H1 (cell line): Measurements from ENCODE around the gene CMYA5. TPM values are rescaled to one million over a fixed set of nuclear protein-coding genes. Genes with fewer than 3 reads are reported as not detected.
A peak's percentile ranks its signal among the peaks of the same experiment; 100 is the strongest.

ENCODE experiments used
- CTCF ChIA-PET: fragments of 300-600 bp; sonication (Branson Sonifier 250); formaldehyde crosslinking; loops from one replicate; lab custom pipeline; 2021; ENCODE audit not compliant: partially characterized antibody; lab: Charles Lee
- POLR2A ChIA-PET: fragments of 300-600 bp; sonication (Branson Sonifier 250); formaldehyde crosslinking; loops from one replicate; lab custom pipeline; 2021; ENCODE audit warnings: inconsistent platforms; ENCODE audit not compliant: partially characterized antibody; lab: Charles Lee
- DNase-seq, 2 experiments: peaks; one replicate each; pipeline versions ENCODE4 v3.0.0 to v3.0.0-alpha.2; 2010 to 2022; ENCODE audit warnings: low spot score in 2 of 2, low read depth in 1 of 2, mixed read lengths in 1 of 2
- FAIRE-seq: peaks from 2 replicates; lab custom pipeline; 2011; peaks lifted over from hg19 to GRCh38; lab: Jason Lieb, UNC
- H2AFZ ChIP-seq: 2 replicates; pipeline ENCODE4 v1.8.1; 2012; ENCODE audit warnings: low read length, inconsistent platforms
- H2AK5ac ChIP-seq: 2 replicates; pipeline ENCODE4 v1.6.1; 2013; ENCODE audit warnings: low read depth, low read length
- H2BK120ac ChIP-seq: replicated peaks from 2 replicates; pipeline ENCODE3; 2013; ENCODE audit warnings: low read depth, low read length, inconsistent platforms
- H2BK12ac ChIP-seq: 2 replicates; pipeline ENCODE4 v1.6.1; 2013; ENCODE audit warnings: low read depth, low read length
- H2BK15ac ChIP-seq: 2 replicates; pipeline ENCODE4 v1.6.1; 2013; ENCODE audit warnings: low read length
- H2BK20ac ChIP-seq: 2 replicates; pipeline ENCODE4 v1.6.1; 2013; ENCODE audit warnings: low read length
- H2BK5ac ChIP-seq: 2 replicates; pipeline ENCODE4 v1.6.1; 2013; ENCODE audit warnings: low read depth, low read length
- H3K14ac ChIP-seq: 2 replicates; pipeline ENCODE4 v1.6.1; 2013; ENCODE audit warnings: inconsistent platforms; ENCODE audit not compliant: insufficient read length
- H3K18ac ChIP-seq: 2 replicates; pipeline ENCODE4 v1.6.1; 2013; ENCODE audit warnings: low read length; ENCODE audit errors: extremely low read depth
- H3K23ac ChIP-seq: 2 replicates; pipeline ENCODE4 v1.6.1; 2013; ENCODE audit warnings: inconsistent platforms; ENCODE audit not compliant: insufficient read length
- H3K23me2 ChIP-seq: 2 replicates; pipeline ENCODE4 v1.6.1; 2013; ENCODE audit warnings: low read depth, low read length
- H3K27ac ChIP-seq: 2 replicates; pipeline ENCODE4 v1.6.1; 2011; ENCODE audit warnings: low read depth, low read length, inconsistent platforms
- H3K27me3 ChIP-seq, 4 experiments: replicated peaks in 1 of 4; 1 replicate in 1 of 4; 2 replicates in 3 of 4; pipeline versions ENCODE4 v1.6.1 to v1.8.1; 2011 to 2013; ENCODE audit warnings: low read length in 3 of 4, mild to moderate bottlenecking in 3 of 4, inconsistent platforms in 2 of 4, mixed read lengths in 2 of 4, moderate library complexity in 1 of 4; ENCODE audit not compliant: control insufficient read depth in 3 of 4, insufficient read depth in 3 of 4; ENCODE audit errors: extremely low read depth in 1 of 4
- H3K36me3 ChIP-seq, 4 experiments: 2 replicates each; pipeline versions ENCODE4 v1.6.1 to v1.8.1; 2011 to 2013; ENCODE audit warnings: mild to moderate bottlenecking in 4 of 4, low read length in 3 of 4, moderate library complexity in 2 of 4, control low read depth in 1 of 4, inconsistent platforms in 1 of 4; ENCODE audit not compliant: insufficient read depth in 4 of 4, control insufficient read depth in 2 of 4
- H3K4ac ChIP-seq: replicated peaks from 2 replicates; pipeline ENCODE3; 2013; ENCODE audit warnings: low read length, low read depth, mixed read lengths, inconsistent platforms; ENCODE audit not compliant: insufficient read length
- H3K4me1 ChIP-seq, 4 experiments: replicated peaks in 1 of 4; 1 replicate in 1 of 4; 2 replicates in 3 of 4; pipeline versions ENCODE4 v1.6.1 to v1.8.1; 2011 to 2013; ENCODE audit warnings: low read length in 3 of 4, inconsistent platforms in 2 of 4, mixed read lengths in 1 of 4; ENCODE audit not compliant: insufficient read depth in 4 of 4, control insufficient read depth in 3 of 4
- H3K4me2 ChIP-seq, 2 experiments: 2 replicates each; pipeline versions ENCODE4 v1.6.1 to v1.8.1; 2011 to 2013; ENCODE audit warnings: low read depth in 2 of 2, low read length in 2 of 2, control low read depth in 1 of 2, inconsistent platforms in 1 of 2, mild to moderate bottlenecking in 1 of 2; ENCODE audit not compliant: insufficient read depth in 1 of 2
- H3K4me3 ChIP-seq, 4 experiments: fragments of 200-600, 300-600 bp in 1 of 4; sonication (generic), shearing (Covaris generic), sonication (Bioruptor Twin) in 1 of 4; 2 replicates each; pipeline versions ENCODE4 v1.5.1 to v1.8.1; 2011 to 2016; ENCODE audit warnings: low read length in 4 of 4, low read depth in 3 of 4, control low read depth in 2 of 4, inconsistent platforms in 2 of 4, mild to moderate bottlenecking in 2 of 4, mixed read lengths in 1 of 4, moderate library complexity in 1 of 4; ENCODE audit not compliant: insufficient read depth in 2 of 4; ENCODE audit errors: extremely low read depth in 1 of 4
- H3K56ac ChIP-seq: replicated peaks from 2 replicates; pipeline ENCODE3; 2013; ENCODE audit warnings: low read depth, mild to moderate bottlenecking, mixed read lengths, low read length, inconsistent platforms; ENCODE audit not compliant: insufficient read length
- H3K79me1 ChIP-seq: 2 replicates; pipeline ENCODE4 v1.6.1; 2013; ENCODE audit warnings: low read depth, low read length, control low read depth
- H3K79me2 ChIP-seq, 2 experiments: 2 replicates each; pipeline versions ENCODE4 v1.6.1 to v1.8.1; 2012 to 2013; ENCODE audit warnings: low read length in 2 of 2, mild to moderate bottlenecking in 2 of 2, inconsistent platforms in 1 of 2; ENCODE audit not compliant: insufficient read depth in 2 of 2, control insufficient read depth in 1 of 2
- H3K9ac ChIP-seq, 4 experiments: replicated peaks in 1 of 4; 1 replicate in 1 of 4; 2 replicates in 3 of 4; pipeline versions ENCODE4 v1.6.1 to v1.8.1; 2011 to 2013; ENCODE audit warnings: low read depth in 3 of 4, low read length in 3 of 4, control low read depth in 2 of 4, mild to moderate bottlenecking in 2 of 4, moderate library complexity in 2 of 4, inconsistent platforms in 1 of 4; ENCODE audit errors: extremely low read depth in 1 of 4
- H3K9me3 ChIP-seq, 2 experiments: 2 replicates each; pipeline versions ENCODE4 v1.6.1 to v1.8.1; 2012 to 2013; ENCODE audit warnings: mild to moderate bottlenecking in 2 of 2, moderate library complexity in 2 of 2, control low read depth in 1 of 2, inconsistent platforms in 1 of 2, low read depth in 1 of 2, low read length in 1 of 2, mixed read lengths in 1 of 2; ENCODE audit not compliant: insufficient read depth in 2 of 2
- H4K20me1 ChIP-seq, 2 experiments: replicated peaks in 1 of 2; 2 replicates each; pipeline versions ENCODE3 to v1.8.1; 2011 to 2013; ENCODE audit warnings: inconsistent platforms in 2 of 2, low read length in 2 of 2, mild to moderate bottlenecking in 1 of 2; ENCODE audit not compliant: insufficient read depth in 2 of 2, control insufficient read depth in 1 of 2
- H4K5ac ChIP-seq: 2 replicates; pipeline ENCODE4 v1.6.1; 2013; ENCODE audit warnings: low read length, low read depth, mixed read lengths, inconsistent platforms; ENCODE audit not compliant: insufficient read length
- H4K8ac ChIP-seq: 2 replicates; pipeline ENCODE4 v1.8.0; 2013; ENCODE audit warnings: mild to moderate bottlenecking, moderate library complexity, low read length, inconsistent platforms; ENCODE audit not compliant: insufficient read depth; ENCODE audit errors: extremely low read depth
- H4K91ac ChIP-seq: replicated peaks from 2 replicates; pipeline ENCODE3; 2013; ENCODE audit warnings: low read length, mixed read lengths, inconsistent platforms; ENCODE audit not compliant: insufficient read length
- PHF8 ChIP-seq: fragments of 200-600 bp; sonication (generic); conservative IDR thresholded peaks from 2 replicates; pipeline ENCODE4 v1.7.1; 2012; ENCODE audit warnings: low read depth, mild to moderate bottlenecking, inconsistent platforms, low read length, moderate library complexity
- POU5F1 ChIP-seq: IDR thresholded peaks from 2 replicates; pipeline ENCODE4 v1.6.1; 2011; ENCODE audit warnings: low read depth, mild to moderate bottlenecking, low read length, moderate library complexity
- SIN3A ChIP-seq, 2 experiments: IDR thresholded peaks in 1 of 2; conservative IDR thresholded peaks in 1 of 2; 2 replicates each; pipeline ENCODE4 v1.6.1; 2011 to 2012; ENCODE audit warnings: low read length in 2 of 2, improper control_type of control experiment in 1 of 2, low read depth in 1 of 2, mild to moderate bottlenecking in 1 of 2
- WGBS, 2 experiments: shearing (Covaris generic) in 1 of 2; methylation state at CpG; one replicate each; pipeline versions ENCODE4 v1.1.6 to v1.1.7; 2013 to 2015; ENCODE audit warnings: low lambda C conversion rate in 2 of 2, mixed read lengths in 2 of 2, inconsistent platforms in 1 of 2, low coverage in 1 of 2, missing lambda C conversion rate in 1 of 2; ENCODE audit not compliant: insufficient replicate concordance in 2 of 2, insufficient coverage in 1 of 2, insufficient read length in 1 of 2; ENCODE audit errors: extremely low coverage in 1 of 2, missing lambda C conversion rate in 1 of 2; 5-methylcytosine and 5-hydroxymethylcytosine counted together
- polyA plus RNA-seq, 7 experiments: library from polyadenylated mRNA; depleted of rRNA in 3 of 7; stranded (reverse) in 5 of 7; unstranded in 2 of 7; fragments of >200 nt in 5 of 7; fragments of 200-250 nt in 2 of 7; gene quantifications; 1 replicate in 5 of 7; 2 replicates in 1 of 7; 4 replicates in 1 of 7; pipeline versions ENCODE4 v1.2.1 to v1.2.3, GENCODE V29; 2011 to 2013; ENCODE audit warnings: missing spikeins in 2 of 7, mixed read lengths in 2 of 7
- total RNA-seq: library from RNA; stranded (reverse); fragmentation: NEBNext Ultra II Directional; extraction: Animal tissue kit (Norgen Biotek cat#: 25700); gene quantifications from 2 replicates; pipeline ENCODE4 v1.2.1, GENCODE V29; 2021

The CMYA5 gene
- total and polyA plus RNA-seq, 2 of the 8 experiments (the other 6 are each of a cell fraction or from before 2014, with no cell fraction given) = 0.88 to 0.95 TPM

GRCh38 chr5:79743846-79744605 is 54.4 kb downstream of the CMYA5 start:
- H3K4me3 ChIP-seq = no peak overlapping the region
- no peak overlapping the region for H4K5ac ChIP-seq
- H3K23me2 ChIP-seq = no peaks in the 10 kb centered on the region
- no peak overlapping the region for H2AK5ac ChIP-seq
- no peak overlapping the region for H2AFZ ChIP-seq
- H3K4me1 ChIP-seq = peaks cover 0 to 17% (median 5%) of the 10 kb centered on the region in 4 experiments; a peak in 3 of 7 replicates
- no peaks in the 10 kb centered on the region for H3K9me3 ChIP-seq
- no peak overlapping the region; the same call in 1 of the 2 replicates for H4K8ac ChIP-seq
- H4K91ac ChIP-seq = no peak overlapping the region
- H3K56ac ChIP-seq = no peak overlapping the region
- no peak overlapping the region for H2BK15ac ChIP-seq
- H3K4ac ChIP-seq = no peak overlapping the region
- DNase-seq (no peak), FAIRE-seq (peak; percentile 36)
- H3K23ac ChIP-seq = no peak overlapping the region
- no peak overlapping the region for H2BK120ac ChIP-seq
- no peak overlapping the region for H3K27ac ChIP-seq
- H3K79me2 ChIP-seq = no peaks in the 10 kb centered on the region
- H3K79me1 ChIP-seq = no peaks in the 10 kb centered on the region
- H4K20me1 ChIP-seq = no peaks in the 10 kb centered on the region
- no peaks in the 10 kb centered on the region for H3K36me3 ChIP-seq
- H2BK5ac ChIP-seq = no peak overlapping the region
- H3K9ac ChIP-seq = no peak overlapping the region
- ChIA-PET POLR2A (no interaction called here), CTCF (interaction anchor here (0.9 to 2.0 kb wide), 2 partner anchors 16 to 30 kb away, joined by 3 to 6 read pairs; no protein-coding TSS in a partner anchor)
- 0 out of 2 replicates have a peak overlapping the region, but pooled peaks have one; percentile 10 for H2BK12ac ChIP-seq
- 0 out of 4 replicates have a peak overlapping the region, but pooled peaks of 1 of the 2 experiments have one; percentile 17 for H3K4me2 ChIP-seq
- H3K27me3 ChIP-seq = no peaks in the 10 kb centered on the region
- TF ChIP-seq SIN3A (conservative IDR thresholded peaks at IDR 0.05 in 1 of 2, IDR thresholded peaks at IDR 0.05 in 1 of 2; ENCODE audit: low read depth in 1 of 2, low read length in 2 of 2) (no peak), POU5F1 (peak; percentile 71; the same call in 1 of the 2 replicates), PHF8 (no peak)
- WGBS, 2 experiments = 71% methylated on average over 7 of the region's 7 CpGs; no CpG with 5 or more reads in 1 of the 2 experiments
- H3K18ac ChIP-seq = no peak overlapping the region
- no peak overlapping the region for H3K14ac ChIP-seq
- no peak overlapping the region for H2BK20ac ChIP-seq
